Right atrium auricular region (tissue), 2 donors: ENCODE data around the gene IFNA1. TPM values are rescaled to one million over a fixed set of nuclear protein-coding genes. Genes with fewer than 3 reads are reported as not detected.

Experiments used
- DNase-seq: peaks from one replicate; pipeline ENCODE4 v3.0.0-alpha.2; 2019; ENCODE audit warnings: low spot score
- H3K27ac ChIP-seq, 2 donors: fragments of 200-600 bp; sonication (generic); 1 replicate in 1 of 2; 2 replicates in 1 of 2; pipeline ENCODE4 v1.5.1; 2016 to 2019
- H3K27me3 ChIP-seq, 2 donors: fragments of 200-600 bp; sonication (generic); one replicate each; pipeline versions ENCODE4 v1.5.1 to v1.6.0; 2017 to 2019
- H3K36me3 ChIP-seq: fragments of 200-600 bp; sonication (generic); one replicate; pipeline ENCODE4 v1.5.1; 2016
- H3K4me1 ChIP-seq, 2 donors: fragments of 200-600 bp; sonication (generic); one replicate each; pipeline versions ENCODE4 v1.5.1 to v1.6.0; 2017 to 2019
- H3K4me3 ChIP-seq, 2 donors: fragments of 200-600 bp; sonication (generic); 1 replicate in 1 of 2; 2 replicates in 1 of 2; pipeline ENCODE4 v1.5.1; 2017 to 2019; ENCODE audit warnings: mild to moderate bottlenecking in 1 of 2, moderate library complexity in 1 of 2
- H3K9me3 ChIP-seq, 2 donors: fragments of 200-600 bp; sonication (generic); one replicate each; pipeline ENCODE4 v1.5.1; 2019
- total RNA-seq, 2 donors: library from RNA; depleted of rRNA; stranded (reverse); fragments of >200 nt; gene quantifications; one replicate each; pipeline ENCODE4 v1.1.0, GENCODE V29; 2016
- TF ChIP-seq, protein P1 (sequence below), 2 donors: fragments of 200-600 bp; sonication (generic); IDR thresholded peaks; one replicate each; pipeline ENCODE4 v1.5.1; 2019; ENCODE audit warnings: antibody characterized with exemption in 2 of 2

The IFNA1 gene
- total RNA-seq, 2 donors from 2014 or later: not detected

DNA sequence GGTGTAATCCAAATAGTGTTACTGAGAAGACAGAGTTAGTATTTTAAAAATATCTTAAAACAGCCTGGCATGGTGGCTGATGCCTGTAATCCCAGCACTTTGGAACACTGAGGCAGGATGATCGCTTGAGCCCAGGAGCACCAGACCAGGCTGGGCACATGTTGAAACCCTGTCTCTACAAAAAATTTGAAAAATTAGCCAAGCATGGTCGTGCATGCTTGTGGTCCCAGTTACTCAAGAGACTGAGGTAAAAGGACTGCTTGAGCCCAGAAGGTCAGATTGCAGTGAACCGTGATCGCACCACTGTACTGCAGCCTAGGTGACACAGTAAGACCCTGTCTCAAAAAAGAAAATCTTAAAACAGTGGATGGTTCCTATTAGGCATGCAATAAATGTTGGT lies 12.4 kb downstream of the IFNA1 start:
- no peaks in the 10 kb centered on the region for H3K36me3 ChIP-seq
- DNase-seq: no peak
- H3K9me3 ChIP-seq: no peaks in the 10 kb centered on the region
- H3K4me3 ChIP-seq: no peak overlapping the region
- H3K27me3 ChIP-seq: no peaks in the 10 kb centered on the region
- H3K27ac ChIP-seq: no peak overlapping the region
- TF ChIP-seq, protein P1, sequence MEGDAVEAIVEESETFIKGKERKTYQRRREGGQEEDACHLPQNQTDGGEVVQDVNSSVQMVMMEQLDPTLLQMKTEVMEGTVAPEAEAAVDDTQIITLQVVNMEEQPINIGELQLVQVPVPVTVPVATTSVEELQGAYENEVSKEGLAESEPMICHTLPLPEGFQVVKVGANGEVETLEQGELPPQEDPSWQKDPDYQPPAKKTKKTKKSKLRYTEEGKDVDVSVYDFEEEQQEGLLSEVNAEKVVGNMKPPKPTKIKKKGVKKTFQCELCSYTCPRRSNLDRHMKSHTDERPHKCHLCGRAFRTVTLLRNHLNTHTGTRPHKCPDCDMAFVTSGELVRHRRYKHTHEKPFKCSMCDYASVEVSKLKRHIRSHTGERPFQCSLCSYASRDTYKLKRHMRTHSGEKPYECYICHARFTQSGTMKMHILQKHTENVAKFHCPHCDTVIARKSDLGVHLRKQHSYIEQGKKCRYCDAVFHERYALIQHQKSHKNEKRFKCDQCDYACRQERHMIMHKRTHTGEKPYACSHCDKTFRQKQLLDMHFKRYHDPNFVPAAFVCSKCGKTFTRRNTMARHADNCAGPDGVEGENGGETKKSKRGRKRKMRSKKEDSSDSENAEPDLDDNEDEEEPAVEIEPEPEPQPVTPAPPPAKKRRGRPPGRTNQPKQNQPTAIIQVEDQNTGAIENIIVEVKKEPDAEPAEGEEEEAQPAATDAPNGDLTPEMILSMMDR (IDR thresholded peaks at IDR 0.05): no peak
- H3K4me1 ChIP-seq: no peaks in the 10 kb centered on the region

DNA sequence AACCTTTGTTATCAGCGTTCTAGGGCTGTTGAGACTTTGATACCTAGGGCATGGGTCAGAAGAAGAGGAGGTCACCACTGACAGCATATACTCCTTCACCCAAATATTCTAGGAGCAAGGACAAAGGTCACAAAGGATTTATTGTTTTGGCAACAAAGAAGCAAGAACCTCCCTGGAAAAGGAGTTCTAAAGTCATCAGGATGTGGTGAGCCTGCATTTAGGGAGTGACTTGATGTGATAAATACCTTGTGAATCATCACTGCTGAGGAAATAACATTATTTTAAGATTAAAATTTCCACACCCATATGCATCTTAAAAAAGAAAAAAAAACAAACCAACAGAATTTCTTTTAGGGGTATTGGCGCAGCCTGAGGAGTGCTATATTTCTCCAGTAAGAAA lies 13.9 kb downstream of the IFNA1 start:
- Histone ChIP-seq H3K4me1 (no peaks in the 10 kb centered on the region), H3K27me3 (no peaks in the 10 kb centered on the region), H3K36me3 (no peaks in the 10 kb centered on the region), H3K27ac (no peak overlapping the region), H3K4me3 (no peak overlapping the region), H3K9me3 (no peaks in the 10 kb centered on the region)
- no peak for DNase-seq
- TF ChIP-seq, protein P1 (IDR thresholded peaks at IDR 0.05): no peak

DNA sequence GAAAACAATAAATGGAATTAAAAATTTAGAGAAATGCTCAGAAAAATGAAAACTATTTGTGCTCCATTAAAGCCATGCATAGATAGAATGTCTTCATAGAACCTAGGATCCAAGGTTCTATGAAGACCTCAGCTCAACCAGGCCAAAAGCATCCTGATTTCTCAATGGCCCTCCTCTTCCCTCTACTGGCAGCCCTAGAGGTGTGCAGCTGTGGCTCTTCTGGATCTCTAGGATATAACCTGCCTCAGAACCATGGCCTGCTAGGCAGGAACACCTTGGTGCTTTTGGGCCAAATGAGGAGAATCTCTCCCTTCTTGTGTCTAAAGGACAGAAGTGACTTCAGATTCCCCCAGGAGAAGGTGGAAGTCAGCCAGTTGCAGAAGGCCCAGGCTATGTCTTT lies 15.1 kb downstream of the IFNA1 start:
- TF ChIP-seq, protein P1 (IDR thresholded peaks at IDR 0.05): peak in 1 of 2 donors; percentile 58
- no peak for DNase-seq
- Histone ChIP-seq H3K27me3 (no peaks in the 10 kb centered on the region), H3K27ac (no peak overlapping the region), H3K36me3 (no peaks in the 10 kb centered on the region), H3K4me1 (no peaks in the 10 kb centered on the region), H3K9me3 (no peaks in the 10 kb centered on the region), H3K4me3 (no peak overlapping the region)

DNA sequence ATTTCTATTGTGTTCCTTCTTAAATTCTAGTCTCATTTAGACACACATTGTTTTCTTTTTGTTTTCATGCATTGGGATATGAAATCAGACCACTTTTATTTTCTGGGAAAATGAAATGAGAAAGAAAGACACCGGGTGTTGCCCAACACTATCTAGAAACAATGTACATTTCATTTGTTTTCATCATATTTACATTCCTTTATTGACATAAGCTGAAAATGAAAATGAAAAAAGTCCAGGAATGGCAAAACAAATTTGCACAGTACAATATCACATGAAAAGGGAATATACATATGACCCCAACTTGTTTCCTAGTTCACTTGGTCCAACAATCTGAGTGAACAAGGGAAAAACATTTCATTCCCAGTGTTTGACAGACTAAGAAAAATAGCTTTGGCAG lies 21.1 kb downstream of the IFNA1 start:
- peaks cover 0 to 17% of the 10 kb centered on the region in 2 donors for H3K9me3 ChIP-seq
- TF ChIP-seq, protein P1 (IDR thresholded peaks at IDR 0.05): no peak
- no peak for DNase-seq

DNA sequence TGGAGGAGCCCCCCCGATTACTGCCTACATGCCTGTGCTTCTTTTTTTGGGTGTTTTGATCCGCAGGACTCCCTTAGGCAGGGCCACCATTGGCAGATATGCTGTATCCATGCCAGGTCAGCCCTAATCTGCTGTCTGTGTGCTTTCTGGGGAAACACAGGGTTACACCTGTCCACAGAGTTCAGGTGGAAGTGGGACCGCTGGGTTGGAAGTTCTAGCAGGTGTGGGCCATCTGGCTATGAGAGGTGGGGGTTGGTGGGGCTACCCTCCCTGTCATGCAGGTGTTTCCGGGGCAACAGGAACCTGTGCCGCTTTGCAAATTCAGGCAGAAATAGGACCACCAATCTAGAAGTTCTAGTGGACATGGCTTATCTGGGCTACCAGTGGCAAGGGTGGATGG lies 24.9 kb downstream of the IFNA1 start:
- no peak for DNase-seq
- Histone ChIP-seq H3K4me1 (no peaks in the 10 kb centered on the region), H3K9me3 (peaks cover 0 to 17% of the 10 kb centered on the region in 2 donors), H3K36me3 (no peaks in the 10 kb centered on the region), H3K27ac (no peak overlapping the region), H3K27me3 (no peaks in the 10 kb centered on the region), H3K4me3 (no peak overlapping the region)
- TF ChIP-seq, protein P1 (IDR thresholded peaks at IDR 0.05): no peak

More for the DNA sequence above, 21.1 kb downstream of the IFNA1 start:
- H3K27ac ChIP-seq: no peak overlapping the region
- H3K36me3 ChIP-seq: no peaks in the 10 kb centered on the region
- no peaks in the 10 kb centered on the region for H3K4me1 ChIP-seq
- H3K4me3 ChIP-seq: no peak overlapping the region
- H3K27me3 ChIP-seq: no peaks in the 10 kb centered on the region

DNA sequence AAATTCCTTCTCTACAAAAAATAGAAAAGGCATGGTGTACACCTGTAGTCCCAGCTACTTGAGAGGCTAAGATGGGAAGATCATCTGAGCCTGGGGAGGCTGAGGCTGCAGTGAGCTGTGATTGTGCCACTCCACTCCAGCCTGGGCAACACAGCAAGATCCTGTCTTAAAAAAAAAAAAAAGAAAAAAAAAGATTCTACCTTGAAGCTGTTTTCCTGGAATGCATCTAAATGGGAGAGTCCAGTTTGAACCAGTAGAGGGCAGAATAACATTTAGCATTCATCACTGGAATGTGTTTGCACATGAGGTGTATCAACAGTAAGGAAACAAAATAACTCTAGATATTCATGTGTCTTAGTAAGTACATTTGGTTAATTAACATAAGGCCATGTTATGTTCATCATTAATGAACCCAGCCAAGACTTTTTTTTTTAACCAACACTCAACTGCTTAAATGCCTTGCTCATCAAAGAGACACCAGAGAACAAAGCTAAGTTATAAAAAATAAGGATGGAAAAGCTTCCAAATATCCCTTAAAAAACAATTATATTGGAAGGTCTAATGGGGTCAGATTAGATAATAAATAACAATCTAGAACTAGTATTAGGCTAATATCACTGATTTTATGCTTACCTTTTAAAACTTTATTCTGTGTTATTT lies 25.8 kb downstream of the IFNA1 start:
- H3K27ac ChIP-seq: no peak overlapping the region
- DNase-seq: no peak
- H3K36me3 ChIP-seq: no peaks in the 10 kb centered on the region
- TF ChIP-seq, protein P1 (IDR thresholded peaks at IDR 0.05): peak in 1 of 2 donors; percentile 60
- no peaks in the 10 kb centered on the region for H3K27me3 ChIP-seq
- H3K9me3 ChIP-seq: peaks cover 0 to 17% of the 10 kb centered on the region in 2 donors
- H3K4me3 ChIP-seq: no peak overlapping the region
- no peaks in the 10 kb centered on the region for H3K4me1 ChIP-seq
